ENCODE results near the gene TEK.
"Not testable (repeated sequence)": the region's sequence is repeated elsewhere in the genome, so short reads cannot be mapped to it uniquely, and the experiment has no call there.

TEK gene

GRCh38 chr9:27108981-27109541, at the start of gene TEK:
TEK (plus strand) TSS chr9:27109225; CDS start chr9:27109591, 366 bp downstream.
- in situ Hi-C loops (cut with HindIII; ENCODE audit: low pct_ligation_motif_present, low pct_unique_long_range_greater_than_20kb, low sequenced_read_pairs), result no loop called here
- DNase-seq, result no peak

GRCh38 chr9:27059412-27059811, 49.6 kb upstream of the TEK start:
- DNase-seq, result no peak

GRCh38 chr9:27059907-27060306, 49.1 kb upstream of the TEK start:
- no peak for DNase-seq
- in situ Hi-C loops (cut with HindIII; ENCODE audit: low pct_ligation_motif_present, low pct_unique_long_range_greater_than_20kb, low sequenced_read_pairs), result no loop called here

More at GRCh38 chr9:27059412-27059811, 49.6 kb upstream of the TEK start:
- in situ Hi-C loops (cut with HindIII; ENCODE audit: low pct_ligation_motif_present, low pct_unique_long_range_greater_than_20kb, low sequenced_read_pairs), result no loop called here

GRCh38 chr9:27065288-27065687, 43.7 kb upstream of the TEK start:
- no peak for DNase-seq
- in situ Hi-C loops (cut with HindIII; ENCODE audit: low pct_ligation_motif_present, low pct_unique_long_range_greater_than_20kb, low sequenced_read_pairs), result no loop called here

GRCh38 chr9:27073841-27074728, 34.9 kb upstream of the TEK start:
- DNase-seq, result no peak
- in situ Hi-C loops (cut with HindIII; ENCODE audit: low pct_ligation_motif_present, low pct_unique_long_range_greater_than_20kb, low sequenced_read_pairs), result no loop called here

- in situ Hi-C loops (cut with HindIII; ENCODE audit: low pct_ligation_motif_present, low pct_unique_long_range_greater_than_20kb, low sequenced_read_pairs), result no loop called here
- no peak for DNase-seq
These were observed 30.3 kb upstream of the TEK start for GRCh38 chr9:27078685-27079084.

- DNase-seq, result no peak
- in situ Hi-C loops (cut with HindIII; ENCODE audit: low pct_ligation_motif_present, low pct_unique_long_range_greater_than_20kb, low sequenced_read_pairs), result no loop called here
These were observed 23.6 kb upstream of the TEK start for GRCh38 chr9:27085456-27085855.

- in situ Hi-C loops (cut with HindIII; ENCODE audit: low pct_ligation_motif_present, low pct_unique_long_range_greater_than_20kb, low sequenced_read_pairs), result no loop called here
- no peak for DNase-seq
These were observed 22.0 kb upstream of the TEK start for GRCh38 chr9:27086818-27087680.

GRCh38 chr9:27088981-27089380, 20.0 kb upstream of the TEK start:
- no peak for DNase-seq
- in situ Hi-C loops (cut with HindIII; ENCODE audit: low pct_ligation_motif_present, low pct_unique_long_range_greater_than_20kb, low sequenced_read_pairs), result no loop called here

GRCh38 chr9:27089706-27090105, 19.3 kb upstream of the TEK start:
- no peak for DNase-seq
- in situ Hi-C loops (cut with HindIII; ENCODE audit: low pct_ligation_motif_present, low pct_unique_long_range_greater_than_20kb, low sequenced_read_pairs), result no loop called here

- in situ Hi-C loops (cut with HindIII; ENCODE audit: low pct_ligation_motif_present, low pct_unique_long_range_greater_than_20kb, low sequenced_read_pairs), result no loop called here
- no peak for DNase-seq
These were observed 18.8 kb upstream of the TEK start for GRCh38 chr9:27090231-27090630.

- in situ Hi-C loops (cut with HindIII; ENCODE audit: low pct_ligation_motif_present, low pct_unique_long_range_greater_than_20kb, low sequenced_read_pairs), result no loop called here
These were observed 18.3 kb upstream of the TEK start for GRCh38 chr9:27090711-27091110.

GRCh38 chr9:27092496-27092895, 16.5 kb upstream of the TEK start:
- in situ Hi-C loops (cut with HindIII; ENCODE audit: low pct_ligation_motif_present, low pct_unique_long_range_greater_than_20kb, low sequenced_read_pairs); DNase-seq: not testable (repeated sequence)

More at GRCh38 chr9:27090711-27091110, 18.3 kb upstream of the TEK start:
- no peak for DNase-seq

- in situ Hi-C loops (cut with HindIII; ENCODE audit: low pct_ligation_motif_present, low pct_unique_long_range_greater_than_20kb, low sequenced_read_pairs); DNase-seq: not testable (repeated sequence)
These were observed 15.5 kb upstream of the TEK start for GRCh38 chr9:27093384-27094067.

- in situ Hi-C loops (cut with HindIII; ENCODE audit: low pct_ligation_motif_present, low pct_unique_long_range_greater_than_20kb, low sequenced_read_pairs), result no loop called here
- no peak for DNase-seq
These were observed 14.3 kb upstream of the TEK start for GRCh38 chr9:27094640-27095298.

GRCh38 chr9:27107241-27107640, 1.8 kb upstream of the TEK start:
- no peak for DNase-seq
- in situ Hi-C loops (cut with HindIII; ENCODE audit: low pct_ligation_motif_present, low pct_unique_long_range_greater_than_20kb, low sequenced_read_pairs), result no loop called here

- no peak for DNase-seq
- in situ Hi-C loops (cut with HindIII; ENCODE audit: low pct_ligation_motif_present, low pct_unique_long_range_greater_than_20kb, low sequenced_read_pairs), result no loop called here
These were observed 596 bp downstream of the TEK start for GRCh38 chr9:27109621-27110020.

GRCh38 chr9:27110181-27110580, 1.2 kb downstream of the TEK start:
- DNase-seq, result no peak
- in situ Hi-C loops (cut with HindIII; ENCODE audit: low pct_ligation_motif_present, low pct_unique_long_range_greater_than_20kb, low sequenced_read_pairs), result no loop called here

Data from ACHN (cell line).